HepG2 (cell line): ENCODE results near the gene ETS1. TPM values are rescaled to one million over a fixed set of nuclear protein-coding genes. Genes with fewer than 3 reads are reported as not detected.

Source experiments
- ATAC-seq: fragments of 200-7000 bp; cut with Tn5 transposase; 3 replicates; pipeline ENCODE4 v1.9.1; 2020; ENCODE audit warnings: mild to moderate bottlenecking, moderate library complexity
- BruUV-seq: library from RNA; stranded (reverse); fragments of 400-500 nt; replicated peaks from 2 replicates; lab custom pipeline; 2021; lab: Mats Ljungman, UMichigan
- CTCF ChIA-PET: fragments of 300-600 bp; formaldehyde crosslinking; extraction: SDS; loops from one replicate; lab custom pipeline; 2021; ENCODE audit warnings: low total read pairs, inconsistent platforms, low intra/inter-chr PET ratio; lab: Yijun Ruan, JAX
- POLR2A ChIA-PET: fragments of 350-600 bp; sonication (Branson Sonifier 250); formaldehyde crosslinking; loops from one replicate; lab custom pipeline; 2020; ENCODE audit warnings: antibody characterized with exemption, inconsistent platforms; lab: Yijun Ruan, JAX
- DNase-seq: peaks from one replicate; pipeline ENCODE4 v3.0.0-alpha.2; 2015; ENCODE audit warnings: low spot score
- FAIRE-seq: peaks from 3 replicates; lab custom pipeline; 2011; peaks lifted over from hg19 to GRCh38; lab: Jason Lieb, UNC
- H2AFZ ChIP-seq: one replicate; pipeline ENCODE4 v1.6.1; 2011; ENCODE audit warnings: low read length, inconsistent platforms
- H3K27ac ChIP-seq: fragments of 300-600 bp; 3 replicates; pipeline ENCODE4 v1.8.0; 2011; ENCODE audit warnings: mixed run types, mild to moderate bottlenecking, mixed read lengths, low read length, inconsistent platforms; ENCODE audit not compliant: insufficient read depth; ENCODE audit errors: extremely low read length
- H3K27me3 ChIP-seq, 2 experiments: fragments of 200-600 bp in 1 of 2; 2 replicates in 1 of 2; 3 replicates in 1 of 2; pipeline versions ENCODE4 v1.6.0 to v1.8.0; 2011; ENCODE audit warnings: low read length in 2 of 2, mild to moderate bottlenecking in 2 of 2, moderate library complexity in 2 of 2, inconsistent platforms in 1 of 2; ENCODE audit not compliant: insufficient read depth in 2 of 2, control insufficient read depth in 1 of 2
- H3K36me3 ChIP-seq, 2 experiments: fragments of 200-600 bp in 1 of 2; replicated peaks in 1 of 2; 2 replicates in 1 of 2; 3 replicates in 1 of 2; pipeline versions ENCODE4 v1.5.1 to v1.8.0; 2011; ENCODE audit warnings: low read length in 2 of 2, inconsistent platforms in 1 of 2; ENCODE audit not compliant: insufficient read depth in 2 of 2, control insufficient read depth in 1 of 2
- H3K4me1 ChIP-seq: 2 replicates; pipeline ENCODE4 v1.5.1; 2012; ENCODE audit warnings: low read length, inconsistent platforms; ENCODE audit not compliant: insufficient read depth
- H3K4me2 ChIP-seq: 2 replicates; pipeline ENCODE4 v1.6.0; 2011; ENCODE audit warnings: low read depth, low read length, inconsistent platforms
- H3K4me3 ChIP-seq, 3 experiments: fragments of 200-600 bp in 1 of 3; sonication (generic), shearing (Covaris generic) in 1 of 3; replicated peaks in 1 of 3; 2 replicates each; pipeline ENCODE4 v1.5.1; 2011 to 2016; ENCODE audit warnings: low read length in 3 of 3, inconsistent platforms in 2 of 3, low read depth in 2 of 3, mild to moderate bottlenecking in 2 of 3, control low read depth in 1 of 3, mixed read lengths in 1 of 3; ENCODE audit not compliant: insufficient read depth in 1 of 3
- H3K79me2 ChIP-seq: one replicate; pipeline ENCODE4 v1.6.1; 2011; ENCODE audit warnings: low read length, inconsistent platforms; ENCODE audit not compliant: insufficient read depth
- H3K9ac ChIP-seq: 2 replicates; pipeline ENCODE4 v1.6.0; 2011; ENCODE audit warnings: mild to moderate bottlenecking, low read depth, low read length, inconsistent platforms; ENCODE audit not compliant: insufficient read depth
- H3K9me3 ChIP-seq: 2 replicates; pipeline ENCODE4 v1.5.1; 2012; ENCODE audit warnings: mild to moderate bottlenecking, low read length
- H4K20me1 ChIP-seq: 2 replicates; pipeline ENCODE4 v1.6.0; 2011; ENCODE audit warnings: inconsistent platforms, mild to moderate bottlenecking, low read length, moderate library complexity; ENCODE audit not compliant: insufficient read depth
- CCDC6 ChIP-seq: sonication (generic); formaldehyde crosslinking; IDR thresholded peaks from 2 replicates; pipeline ENCODE4 v1.8.1; 2022; ENCODE audit warnings: mild to moderate bottlenecking, missing genetic modification reagents, moderate library complexity
- CSRNP2 ChIP-seq: sonication (generic); formaldehyde crosslinking; conservative IDR thresholded peaks from 2 replicates; pipeline ENCODE4 v1.8.0; 2022; ENCODE audit warnings: low read depth, missing genetic modification reagents
- EP300 ChIP-seq, 3 experiments: sonication (generic) in 1 of 3; formaldehyde crosslinking in 1 of 3; IDR thresholded peaks; 2 replicates each; pipeline versions ENCODE4 v1.5.1 to v1.6.1; 2011 to 2020; ENCODE audit warnings: low read depth in 2 of 3, low read length in 2 of 3, borderline replicate concordance in 1 of 3, improper control_type of control experiment in 1 of 3, mild to moderate bottlenecking in 1 of 3, missing genetic modification reagents in 1 of 3, moderate library complexity in 1 of 3
- GFI1 ChIP-seq: sonication (generic); formaldehyde crosslinking; IDR thresholded peaks from 2 replicates; pipeline ENCODE4 v1.5.0; 2020; ENCODE audit warnings: missing genetic modification reagents, mild to moderate bottlenecking, borderline replicate concordance
- IKZF1 ChIP-seq: fragments of 450-650 bp; IDR thresholded peaks from 2 replicates; pipeline ENCODE4 v1.7.1; 2016
- KLF12 ChIP-seq: sonication (generic); formaldehyde crosslinking; IDR thresholded peaks from 2 replicates; pipeline ENCODE4 v1.4.0; 2020; ENCODE audit warnings: missing genetic modification reagents, borderline replicate concordance
- MIER2 ChIP-seq: IDR thresholded peaks from 2 replicates; pipeline ENCODE4 v1.6.1; 2016; ENCODE audit warnings: missing biosample characterization, missing genetic modification reagents
- NONO ChIP-seq, 2 experiments: fragments of 450-650 bp in 1 of 2; sonication (generic) in 1 of 2; formaldehyde crosslinking in 1 of 2; IDR thresholded peaks in 1 of 2; conservative IDR thresholded peaks in 1 of 2; 2 replicates each; pipeline versions ENCODE4 v1.6.1 to v1.8.0; 2017 to 2022; ENCODE audit warnings: mild to moderate bottlenecking in 1 of 2, missing genetic modification reagents in 1 of 2, moderate library complexity in 1 of 2
- RNF219 ChIP-seq: sonication (generic); formaldehyde crosslinking; IDR thresholded peaks from 2 replicates; pipeline ENCODE4 v1.5.0; 2020; ENCODE audit warnings: mild to moderate bottlenecking, missing genetic modification reagents
- ZFYVE20 ChIP-seq: sonication (generic); formaldehyde crosslinking; IDR thresholded peaks from 2 replicates; pipeline ENCODE4 v1.8.0; 2023; ENCODE audit warnings: low read depth, mild to moderate bottlenecking, moderate library complexity, missing genetic modification reagents, borderline replicate concordance
- ZNF274 ChIP-seq: sonication (generic); formaldehyde crosslinking; IDR thresholded peaks from 2 replicates; pipeline ENCODE4 v1.5.1; 2020; ENCODE audit warnings: mild to moderate bottlenecking, missing genetic modification reagents
- ZNF317 ChIP-seq: sonication (generic); formaldehyde crosslinking; IDR thresholded peaks from 2 replicates; pipeline ENCODE4 v1.5.0; 2020; ENCODE audit warnings: mild to moderate bottlenecking, missing genetic modification reagents
- ZNF34 ChIP-seq: sonication (generic); formaldehyde crosslinking; IDR thresholded peaks from 2 replicates; pipeline ENCODE4 v1.4.0; 2020; ENCODE audit warnings: mild to moderate bottlenecking, missing genetic modification reagents, borderline replicate concordance
- ZNF431 ChIP-seq: sonication (generic); formaldehyde crosslinking; IDR thresholded peaks from 2 replicates; pipeline ENCODE4 v1.9.0; 2022; ENCODE audit warnings: missing genetic modification reagents, low read depth, mild to moderate bottlenecking, borderline replicate concordance
- ZNF740 ChIP-seq: sonication (generic); formaldehyde crosslinking; IDR thresholded peaks from 2 replicates; pipeline ENCODE4 v1.4.0; 2020; ENCODE audit warnings: missing genetic modification reagents
- WGBS: methylation state at CpG from one replicate; pipeline ENCODE4 v1.1.6; 2017; ENCODE audit warnings: low lambda C conversion rate; 5-methylcytosine and 5-hydroxymethylcytosine counted together
- in situ Hi-C: cut with HindIII; loops from 2 replicates; pipeline ENCODE4 v1.10.0; 2017; ENCODE audit warnings: low pct_unique_long_range_greater_than_20kb; ENCODE audit not compliant: extremely low pct_ligation_motif_present
- intact Hi-C: fragments of 100-400 bp; cut with micrococcal nuclease; formaldehyde crosslinking; loops from one replicate; pipeline ENCODE4 v1.10.0; 2022; ENCODE audit not compliant: unreplicated experiment
- polyA plus RNA-seq, 8 experiments: library from polyadenylated mRNA; depleted of rRNA in 3 of 8; stranded (reverse) in 7 of 8; unstranded in 1 of 8; fragments of >200 nt; fragmentation: Illumina TruSeq in 4 of 8; extraction: Trizol in 4 of 8; gene quantifications; 2 replicates each; pipeline versions ENCODE4 v1.2.1 to v1.2.3, GENCODE V29; 2011 to 2016; ENCODE audit warnings: low read depth in 4 of 8, missing spikeins in 1 of 8, mixed read lengths in 1 of 8; ENCODE audit not compliant: insufficient read depth in 1 of 8
- total RNA-seq, 5 experiments: library from RNA; depleted of rRNA; stranded (reverse); fragments of >200 nt; fragmentation: Illumina TruSeq; extraction: Trizol; gene quantifications; 2 replicates each; pipeline ENCODE4 v1.2.3, GENCODE V29; 2016; ENCODE audit warnings: low read depth in 1 of 5

The ETS1 gene
- total and polyA plus RNA-seq, 2 of the 13 experiments (the other 11 are each of a cell fraction or from before 2014, with no cell fraction given): 0.18 to 0.34 TPM

- FAIRE-seq (no peak), DNase-seq (no peak), ATAC-seq (no peak)
- Histone ChIP-seq H3K9ac (no peak overlapping the region), H2AFZ (no peak overlapping the region), H3K27ac (no peak overlapping the region), H3K36me3 (no peaks in the 10 kb centered on the region), H3K4me3 (no peak overlapping the region), H4K20me1 (no peaks in the 10 kb centered on the region), H3K4me2 (no peak overlapping the region), H3K79me2 (no peaks in the 10 kb centered on the region), H3K4me1 (no peaks in the 10 kb centered on the region), H3K27me3 (peaks cover 0 to 3% of the 10 kb centered on the region in 2 experiments; a peak in 1 of 5 replicates), H3K9me3 (no peaks in the 10 kb centered on the region)
- BruUV-seq: no TSS peak
- intact Hi-C loops (no loop called here), in situ Hi-C loops (no loop called here)
- 61% methylated on average over 13 of the region's 15 CpGs for WGBS
- TF ChIP-seq ZNF34 (CRISPR knock-in tag): no peak
- TF ChIP-seq CSRNP2 (CRISPR knock-in tag): no peak
- no peak for TF ChIP-seq NONO (IDR thresholded peaks at IDR 0.05)
- TF ChIP-seq NONO (CRISPR knock-in tag; conservative IDR thresholded peaks at IDR 0.05): no peak
- TF ChIP-seq ZNF740 (CRISPR knock-in tag): no peak
- no peak for TF ChIP-seq CCDC6 (CRISPR knock-in tag)
- TF ChIP-seq ZNF317 (CRISPR knock-in tag): no peak
- no peak for TF ChIP-seq ZFYVE20 (CRISPR knock-in tag)
- TF ChIP-seq ZNF431 (CRISPR knock-in tag): no peak
- TF ChIP-seq KLF12 (CRISPR knock-in tag): no peak
- no peak for TF ChIP-seq ZNF274
- TF ChIP-seq RNF219: no peak
- no peak for TF ChIP-seq MIER2 (CRISPR knock-in tag)
- TF ChIP-seq GFI1: no peak
- TF ChIP-seq IKZF1: no peak
- TF ChIP-seq EP300 (IDR thresholded peaks at IDR 0.05; ENCODE audit: low read depth in 2 of 2, low read length in 2 of 2): no peak
- TF ChIP-seq EP300 (CRISPR knock-in tag; IDR thresholded peaks at IDR 0.05; ENCODE audit: borderline replicate concordance): no peak
- ChIA-PET POLR2A (no interaction called here), CTCF (no interaction called here)
Measured at GRCh38 chr11:128506356-128506755, 81.0 kb downstream of the ETS1 start.
